ENCODE data around the gene GTSF1L.

DNA sequence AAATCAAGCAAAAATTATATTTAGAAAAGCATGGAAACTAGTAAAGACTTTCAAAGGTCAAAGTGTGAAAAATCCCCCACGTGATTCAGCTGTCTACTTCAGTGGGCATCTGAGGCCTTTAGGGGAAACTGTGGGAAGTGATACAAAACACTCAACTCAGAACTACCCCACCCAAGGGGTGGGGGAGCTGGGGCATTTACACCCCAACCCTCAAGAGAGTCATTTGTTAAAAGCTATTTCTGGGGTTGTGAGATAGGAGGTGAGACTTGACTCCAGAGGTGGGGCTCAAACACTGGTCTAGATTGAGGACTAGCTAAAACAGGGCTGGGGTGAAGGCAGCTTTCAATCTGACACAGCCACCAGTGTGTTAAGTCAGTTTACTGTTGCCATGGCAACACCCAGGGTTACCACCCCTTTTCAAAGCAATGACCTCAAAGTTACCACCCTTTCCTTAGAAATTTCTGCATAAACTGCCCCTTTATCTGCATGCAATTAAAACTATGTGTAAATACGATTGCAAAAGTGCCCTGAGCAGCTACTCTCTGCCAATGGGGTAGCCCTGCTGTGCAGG, 9.9 kb upstream of the GTSF1L start:
- TF ChIP-seq, protein P1, sequence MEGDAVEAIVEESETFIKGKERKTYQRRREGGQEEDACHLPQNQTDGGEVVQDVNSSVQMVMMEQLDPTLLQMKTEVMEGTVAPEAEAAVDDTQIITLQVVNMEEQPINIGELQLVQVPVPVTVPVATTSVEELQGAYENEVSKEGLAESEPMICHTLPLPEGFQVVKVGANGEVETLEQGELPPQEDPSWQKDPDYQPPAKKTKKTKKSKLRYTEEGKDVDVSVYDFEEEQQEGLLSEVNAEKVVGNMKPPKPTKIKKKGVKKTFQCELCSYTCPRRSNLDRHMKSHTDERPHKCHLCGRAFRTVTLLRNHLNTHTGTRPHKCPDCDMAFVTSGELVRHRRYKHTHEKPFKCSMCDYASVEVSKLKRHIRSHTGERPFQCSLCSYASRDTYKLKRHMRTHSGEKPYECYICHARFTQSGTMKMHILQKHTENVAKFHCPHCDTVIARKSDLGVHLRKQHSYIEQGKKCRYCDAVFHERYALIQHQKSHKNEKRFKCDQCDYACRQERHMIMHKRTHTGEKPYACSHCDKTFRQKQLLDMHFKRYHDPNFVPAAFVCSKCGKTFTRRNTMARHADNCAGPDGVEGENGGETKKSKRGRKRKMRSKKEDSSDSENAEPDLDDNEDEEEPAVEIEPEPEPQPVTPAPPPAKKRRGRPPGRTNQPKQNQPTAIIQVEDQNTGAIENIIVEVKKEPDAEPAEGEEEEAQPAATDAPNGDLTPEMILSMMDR (IDR thresholded peaks at IDR 0.05), result no peak
- no peak for TF ChIP-seq POLR2AphosphoS5 (IDR thresholded peaks at IDR 0.05)
